ENCODE measurements around the gene CCDC175.

CCDC175 gene

GRCh38 chr14:59576332-59577294, at the start of gene CCDC175:
CCDC175 (minus strand) TSS chr14:59576812; CDS start chr14:59576775, 37 bp downstream.
- DNase-seq, result peak; percentile 86

DNA sequence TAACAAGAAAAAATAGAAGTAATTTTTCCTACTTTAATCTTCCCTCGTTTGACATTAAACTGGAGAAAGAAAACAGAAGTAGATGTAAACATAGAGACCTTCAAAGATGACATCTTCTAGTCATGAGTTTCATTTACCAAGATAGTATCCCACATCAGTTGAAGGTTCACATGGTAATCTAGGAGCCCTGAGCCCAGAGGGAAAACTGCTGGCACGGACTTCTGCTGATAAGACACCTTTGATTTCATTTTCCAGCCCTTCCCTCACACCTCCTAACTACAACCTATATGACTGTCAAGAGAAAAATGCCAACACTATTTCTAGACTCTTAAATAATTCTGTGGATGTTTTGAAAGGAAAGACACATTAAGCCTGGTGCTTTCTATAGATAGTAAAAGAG, 46.0 kb upstream of the CCDC175 start:
- DNase-seq, result no peak

DNA sequence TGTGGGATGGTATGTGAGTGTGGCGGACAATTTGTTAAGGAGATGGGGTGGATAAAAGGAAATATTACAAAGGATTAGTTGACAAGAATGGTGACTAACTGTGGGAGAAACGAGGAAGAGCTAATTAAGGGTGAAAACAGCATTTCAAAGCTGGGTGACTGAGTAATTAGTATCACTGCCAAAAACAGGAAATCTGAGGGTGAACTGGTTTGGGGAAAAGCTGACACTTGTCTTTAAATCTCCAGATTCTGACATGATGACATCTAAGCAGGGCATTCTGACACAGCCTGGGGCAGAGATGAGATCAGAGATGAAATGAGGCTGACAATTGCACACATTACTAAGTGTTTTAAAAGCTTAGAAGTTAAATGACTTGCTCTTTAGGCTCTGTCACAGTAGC, 42.4 kb upstream of the CCDC175 start:
- no peak for DNase-seq

DNA sequence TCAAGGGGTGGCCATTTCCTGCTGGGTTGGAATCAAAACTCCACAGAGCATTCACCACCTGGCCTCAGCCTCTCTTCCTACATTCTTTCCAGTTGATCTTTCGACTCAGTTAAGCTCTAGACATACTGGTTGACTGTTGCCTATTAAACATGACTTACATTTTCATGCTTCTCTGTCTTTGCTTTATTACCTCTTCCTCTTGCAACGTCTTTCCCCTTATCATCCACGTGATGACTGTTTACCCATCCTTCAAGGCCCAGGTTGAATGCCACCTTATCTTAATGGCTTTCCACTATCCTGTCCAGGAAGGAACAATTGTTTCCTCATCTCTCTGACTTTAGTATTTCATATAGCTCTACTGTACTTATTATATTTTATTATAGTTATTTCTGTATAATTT, 24.4 kb upstream of the CCDC175 start:
- DNase-seq, result no peak

- no peak for DNase-seq
Measured at GRCh38 chr14:59600211-59600945, 23.8 kb upstream of the CCDC175 start.

DNA sequence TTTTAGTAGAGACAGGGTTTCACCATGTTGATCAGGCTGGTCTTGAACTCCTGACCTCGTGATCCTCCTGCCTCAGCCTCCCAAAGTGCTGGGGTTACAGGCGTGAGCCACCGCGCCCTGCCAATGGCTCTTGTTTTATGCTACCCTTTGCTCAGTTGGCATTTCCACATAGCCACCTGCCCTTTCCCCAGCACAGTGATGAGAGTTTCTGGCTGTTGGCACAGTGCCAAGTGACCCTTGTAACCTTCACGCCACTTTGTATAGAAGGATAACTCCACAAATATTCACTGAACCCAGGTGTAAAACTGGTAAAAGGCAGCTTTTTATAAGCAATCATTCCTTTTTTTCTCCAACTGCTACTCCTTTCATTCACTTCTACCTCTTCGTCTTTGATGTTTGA, 18.5 kb upstream of the CCDC175 start:
- DNase-seq, result no peak

GRCh38 chr14:59591641-59592370, 15.2 kb upstream of the CCDC175 start:
- DNase-seq, result peak; percentile 75

GRCh38 chr14:59588101-59588500, 11.5 kb upstream of the CCDC175 start:
- DNase-seq, result no peak

GRCh38 chr14:59585891-59586554, 9.4 kb upstream of the CCDC175 start:
- DNase-seq, result no peak

GRCh38 chr14:59583755-59584154, 7.1 kb upstream of the CCDC175 start:
- no peak for DNase-seq

DNA sequence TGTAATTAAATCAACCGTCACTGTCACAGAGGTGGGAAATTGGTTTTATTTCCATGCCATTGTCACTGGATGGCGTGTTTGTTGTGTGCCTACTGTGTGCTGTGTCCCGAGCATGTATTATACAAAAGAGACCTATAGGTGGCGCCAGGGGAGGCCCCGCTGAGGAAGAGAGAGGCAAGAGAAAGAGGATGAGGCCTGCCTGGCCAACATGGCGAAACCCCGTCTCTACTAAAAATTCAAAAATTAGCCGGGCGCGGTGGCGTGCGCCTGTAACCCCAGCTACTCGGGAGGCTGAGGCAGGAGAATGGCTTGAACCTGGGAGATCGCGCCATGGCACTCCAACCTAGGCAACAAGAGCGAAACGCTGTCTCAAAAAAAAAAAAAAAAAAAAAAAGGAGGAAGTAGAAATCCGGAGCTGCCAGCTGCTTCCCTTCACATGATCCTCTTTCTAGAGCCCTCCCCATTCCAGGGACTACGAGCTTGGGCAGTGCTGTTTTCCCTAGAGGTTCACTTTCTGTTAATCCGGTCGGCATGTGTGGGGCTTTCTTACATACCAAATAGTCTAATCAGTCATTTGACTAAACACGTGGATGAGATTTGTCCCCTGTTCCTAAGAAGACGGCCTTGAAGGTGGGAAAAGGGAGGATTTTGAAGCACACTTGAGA, 6.4 kb upstream of the CCDC175 start:
- DNase-seq, result peak; percentile 96

GRCh38 chr14:59582161-59582560, 5.5 kb upstream of the CCDC175 start:
- DNase-seq, result peak; percentile 94

- no peak for DNase-seq
Measured at GRCh38 chr14:59580911-59581310, 4.3 kb upstream of the CCDC175 start.

GRCh38 chr14:59570122-59570521, 6.5 kb downstream of the CCDC175 start:
- peak; percentile 14 for DNase-seq

DNA sequence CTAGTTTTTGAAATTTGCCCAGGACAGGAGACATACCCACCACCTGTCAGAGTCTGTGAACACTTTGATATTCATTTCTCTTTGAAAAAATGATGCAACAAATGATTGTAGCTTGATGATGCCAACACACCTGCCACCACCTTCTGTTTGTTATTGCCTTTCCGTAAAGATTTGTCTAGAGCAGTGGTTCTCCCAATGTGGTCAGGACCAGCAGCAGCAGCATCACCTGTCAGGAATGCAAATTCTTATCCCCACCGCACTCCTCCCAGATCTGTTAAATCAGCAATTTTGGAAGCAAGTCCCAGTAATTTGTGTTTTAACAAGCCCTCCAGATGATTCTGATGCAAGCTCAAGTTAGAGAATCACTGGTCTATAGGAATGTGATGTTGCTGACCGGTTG, 9.9 kb downstream of the CCDC175 start:
- DNase-seq, result no peak

DNA sequence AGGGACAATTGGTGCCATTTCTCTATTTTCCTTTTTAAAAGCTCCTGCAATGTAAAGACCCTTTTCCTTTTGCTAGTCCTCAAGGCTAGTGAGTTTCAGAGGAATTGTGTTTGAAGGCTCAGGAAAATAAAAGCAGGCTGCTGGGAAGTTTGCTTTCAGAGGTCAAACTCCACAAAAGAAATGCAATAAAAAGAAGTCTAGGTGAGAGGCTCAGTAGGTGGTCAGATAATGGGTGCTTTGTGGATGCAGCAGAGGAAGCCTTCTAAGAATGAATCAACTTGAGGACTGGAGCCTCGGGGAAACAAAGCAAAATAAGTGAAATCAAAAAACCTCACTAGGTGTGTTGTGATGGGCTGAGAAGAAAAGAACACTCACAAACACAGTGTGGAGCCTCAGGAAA, 10.3 kb downstream of the CCDC175 start:
- DNase-seq, result no peak

- no peak for DNase-seq
Measured at GRCh38 chr14:59565087-59565486, 11.5 kb downstream of the CCDC175 start.

DNA sequence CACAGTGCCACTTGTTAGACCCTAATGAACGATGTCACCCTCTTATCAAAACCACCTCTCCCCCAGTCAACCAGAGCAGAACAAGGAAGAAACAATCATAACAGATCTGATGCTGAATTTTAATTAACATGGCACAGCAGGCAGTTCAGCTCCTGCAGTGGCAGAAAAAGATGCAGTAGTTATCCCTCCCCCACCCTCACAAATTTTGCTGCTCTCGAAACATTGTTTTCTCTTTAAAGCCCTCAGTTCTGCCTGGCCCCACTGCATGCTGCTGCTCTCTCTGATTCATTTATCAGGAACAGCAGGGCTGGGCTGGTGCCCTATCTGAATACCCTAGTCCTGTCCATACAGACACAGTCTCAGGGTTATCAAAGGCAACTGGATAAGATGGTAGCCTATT, 12.2 kb downstream of the CCDC175 start:
- no peak for DNase-seq

DNA sequence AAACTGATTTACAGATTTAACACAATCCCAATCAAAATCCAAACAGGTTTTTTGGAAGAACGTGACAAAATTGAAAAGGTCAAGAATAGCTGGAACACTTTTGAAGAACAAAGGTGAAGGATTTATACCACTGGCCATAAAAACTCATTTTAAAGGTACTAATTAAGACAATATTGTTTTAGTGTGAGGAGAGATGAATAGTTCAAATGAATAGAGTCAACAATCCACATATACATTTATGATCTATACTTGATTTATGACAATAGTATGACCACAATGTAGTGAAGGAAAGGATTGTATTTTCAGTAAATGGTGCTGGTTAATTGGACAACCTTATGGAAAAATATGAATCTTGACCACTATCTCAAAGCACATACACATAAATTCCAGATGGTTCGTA, 29.3 kb downstream of the CCDC175 start:
- no peak for DNase-seq

- no peak for DNase-seq
Measured at GRCh38 chr14:59543873-59544272, 32.7 kb downstream of the CCDC175 start.

DNA sequence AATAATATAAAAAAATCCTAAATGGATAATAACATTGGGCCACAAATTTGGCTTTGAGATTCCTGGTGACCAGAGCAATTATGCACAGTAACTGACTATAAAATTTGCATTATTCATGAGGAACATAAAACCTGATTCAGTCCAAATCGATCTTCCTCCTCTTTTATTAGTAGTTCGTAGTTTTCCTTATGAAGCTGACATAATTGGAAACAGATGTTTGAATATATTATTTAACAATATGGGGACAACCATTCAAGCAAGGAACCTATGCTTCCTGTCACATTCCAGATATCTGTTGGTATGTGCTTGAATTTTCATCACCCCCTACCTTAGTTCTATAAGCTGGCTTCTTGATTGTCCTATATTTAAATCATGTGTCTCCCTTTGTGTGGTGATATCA, 34.9 kb downstream of the CCDC175 start:
- DNase-seq, result no peak

GRCh38 chr14:59540852-59541251, 35.8 kb downstream of the CCDC175 start:
- DNase-seq, result no peak
